GM12865 (cell line): Measurements from ENCODE around the gene KRI1.

Experiments
- DNase-seq: peaks from one replicate; pipeline ENCODE4 v3.0.0; 2010; ENCODE audit warnings: low read depth
- H3K4me3 ChIP-seq: 2 replicates; pipeline ENCODE4 v1.5.1; 2011; ENCODE audit warnings: mild to moderate bottlenecking, low read depth, low read length, control low read depth
- CTCF ChIP-seq: IDR thresholded peaks from 2 replicates; pipeline ENCODE4 v1.5.1; 2011; ENCODE audit warnings: low read length, control low read depth, low read depth, inconsistent platforms; ENCODE audit not compliant: insufficient read depth; ENCODE audit errors: missing control alignments

The KRI1 gene

GRCh38 chr19:10565567-10566407 is at the start of gene KRI1:
TSS of gene KRI1 (minus strand) at chr19:10566010. CDS start at chr19:10565999, 11 bp downstream.
- peak within 1 kb of the TSS; percentile 98 for H3K4me3 ChIP-seq
- peak; percentile 34 for TF ChIP-seq CTCF
- DNase-seq, result peak; percentile 99

GRCh38 chr19:10612499-10613119 is 46.8 kb upstream of the KRI1 start:
- DNase-seq, result no peak
- no peak overlapping the region for H3K4me3 ChIP-seq
- no peak for TF ChIP-seq CTCF

- no peak overlapping the region for H3K4me3 ChIP-seq
- no peak for TF ChIP-seq CTCF
- DNase-seq, result no peak
These were observed 46.1 kb upstream of the KRI1 start for GRCh38 chr19:10611907-10612306.

GRCh38 chr19:10604460-10604980 is 38.7 kb upstream of the KRI1 start:
- DNase-seq, result peak; percentile 72
- peak overlapping the region; percentile 98 for H3K4me3 ChIP-seq
- no peak for TF ChIP-seq CTCF

- DNase-seq, result peak; percentile 79
- no peak for TF ChIP-seq CTCF
- peak overlapping the region; percentile 98 for H3K4me3 ChIP-seq
These were observed 38.2 kb upstream of the KRI1 start for GRCh38 chr19:10603873-10604459.

- TF ChIP-seq CTCF, result no peak
- peak; percentile 90 for DNase-seq
- peak overlapping the region; percentile 98 for H3K4me3 ChIP-seq
These were observed 37.5 kb upstream of the KRI1 start for GRCh38 chr19:10603084-10603872.
